Mucosa of descending colon (tissue), 3 donors: ENCODE results near the gene ACOT12. TPM values are rescaled to one million over a fixed set of nuclear protein-coding genes. Genes with fewer than 3 reads are reported as not detected.
A peak's percentile ranks its signal among the peaks of the same experiment; 100 is the strongest.

Experiments used
- ATAC-seq: fragments of 200-7000 bp; cut with Tn5 transposase; one replicate; pipeline ENCODE4 v1.9.1; 2020; ENCODE audit warnings: mild to moderate bottlenecking, moderate library complexity
- DNase-seq, 3 donors: peaks; one replicate each; pipeline ENCODE4 v3.0.0-alpha.2; 2020
- H3K36me3 ChIP-seq: fragments of 200-600 bp; one replicate; pipeline ENCODE4 v1.8.0; 2021; ENCODE audit warnings: low read depth, mild to moderate bottlenecking
- H3K4me1 ChIP-seq: fragments of 200-600 bp; one replicate; pipeline ENCODE4 v1.8.0; 2021; ENCODE audit warnings: low read depth, mild to moderate bottlenecking
- H3K4me3 ChIP-seq: fragments of 200-600 bp; one replicate; pipeline ENCODE4 v1.8.0; 2021; ENCODE audit warnings: mild to moderate bottlenecking
- H3K9me3 ChIP-seq: fragments of 200-600 bp; one replicate; pipeline ENCODE4 v1.8.0; 2021; ENCODE audit warnings: mild to moderate bottlenecking
- intact Hi-C, 2 donors: fragments of 100-400 bp; cut with DNase I in 1 of 2; cut with micrococcal nuclease in 1 of 2; formaldehyde crosslinking; loops; one replicate each; pipeline versions ENCODE4 v1.11.0 to v1.11.1; 2022; cut with DNase I, micrococcal nuclease
- total RNA-seq, 3 donors: library from RNA; stranded (reverse); fragmentation: NEBNext Ultra II Directional in 2 of 3; extraction: Animal tissue kit (Norgen Biotek cat#: 25700) in 2 of 3; gene quantifications; one replicate each; pipeline versions ENCODE4 v1.2.1 to v1.2.4, GENCODE V29; 2021 to 2023
- TF ChIP-seq, protein P1 (sequence below): fragments of 200-600 bp; IDR thresholded peaks from one replicate; pipeline ENCODE4 v1.8.0; 2022; ENCODE audit warnings: antibody characterized with exemption, mild to moderate bottlenecking
- donor health status: DM: no; HTN: no; CAD: no; lungs with moderate emphysema.
- donor health status: DM: no; HTN: no; CAD: no.
- donor health status: DM: no; HTN: yes; CAD: no.

The ACOT12 gene
- total RNA-seq, 3 donors from 2014 or later: not detected

DNA sequence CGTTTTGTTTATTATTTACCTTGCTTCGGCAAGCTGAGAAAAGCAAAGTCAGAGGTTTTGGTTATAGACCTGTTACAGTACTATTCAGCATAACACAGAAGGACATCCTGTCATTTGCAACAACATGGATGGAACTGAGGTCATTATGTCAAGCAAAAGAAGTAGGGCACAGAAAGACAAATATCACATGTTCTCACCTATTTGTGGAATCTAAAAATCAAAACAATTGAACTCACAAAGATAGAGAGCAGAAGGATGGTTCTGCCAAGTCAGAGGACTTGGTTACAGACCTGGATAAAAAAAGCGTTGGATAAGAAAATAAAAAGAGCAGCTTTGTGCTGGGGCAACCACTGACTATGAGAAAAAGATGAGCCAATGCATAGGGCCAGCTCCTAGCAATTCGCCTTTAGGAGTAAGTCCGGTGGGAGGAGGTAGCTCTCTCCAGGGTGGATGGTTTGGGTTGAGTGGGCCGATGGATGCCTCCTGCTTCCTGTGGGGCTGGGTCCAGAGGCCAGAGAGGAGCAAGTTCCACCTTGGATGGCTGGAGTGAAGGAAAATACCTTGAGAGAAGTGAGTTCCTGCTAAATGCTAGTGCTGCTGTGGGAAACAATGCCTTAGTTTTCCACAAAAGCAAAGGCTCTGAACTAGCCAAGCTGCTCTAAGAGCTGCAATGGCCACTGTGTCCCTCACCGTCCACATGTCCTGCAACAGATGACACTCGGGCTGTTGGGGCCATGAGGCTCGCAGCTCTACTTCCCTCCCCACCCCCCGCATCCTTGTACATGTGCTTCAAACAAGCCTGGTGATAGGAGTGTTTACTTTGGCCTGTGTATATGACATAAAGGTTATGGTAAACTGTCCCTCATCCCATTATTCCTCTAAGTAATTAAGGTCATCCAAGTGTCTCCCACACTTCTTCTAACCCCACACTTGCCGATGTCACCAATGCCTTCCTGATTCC lies 38.4 kb downstream of the ACOT12 start:
- Histone ChIP-seq H3K36me3 (no peaks in the 10 kb centered on the region), H3K9me3 (no peaks in the 10 kb centered on the region), H3K4me1 (peaks cover 2% of the 10 kb centered on the region), H3K4me3 (no peak overlapping the region)
- intact Hi-C loops: no loop called here
- ATAC-seq: no peak
- no peak for DNase-seq
- TF ChIP-seq, protein P1, sequence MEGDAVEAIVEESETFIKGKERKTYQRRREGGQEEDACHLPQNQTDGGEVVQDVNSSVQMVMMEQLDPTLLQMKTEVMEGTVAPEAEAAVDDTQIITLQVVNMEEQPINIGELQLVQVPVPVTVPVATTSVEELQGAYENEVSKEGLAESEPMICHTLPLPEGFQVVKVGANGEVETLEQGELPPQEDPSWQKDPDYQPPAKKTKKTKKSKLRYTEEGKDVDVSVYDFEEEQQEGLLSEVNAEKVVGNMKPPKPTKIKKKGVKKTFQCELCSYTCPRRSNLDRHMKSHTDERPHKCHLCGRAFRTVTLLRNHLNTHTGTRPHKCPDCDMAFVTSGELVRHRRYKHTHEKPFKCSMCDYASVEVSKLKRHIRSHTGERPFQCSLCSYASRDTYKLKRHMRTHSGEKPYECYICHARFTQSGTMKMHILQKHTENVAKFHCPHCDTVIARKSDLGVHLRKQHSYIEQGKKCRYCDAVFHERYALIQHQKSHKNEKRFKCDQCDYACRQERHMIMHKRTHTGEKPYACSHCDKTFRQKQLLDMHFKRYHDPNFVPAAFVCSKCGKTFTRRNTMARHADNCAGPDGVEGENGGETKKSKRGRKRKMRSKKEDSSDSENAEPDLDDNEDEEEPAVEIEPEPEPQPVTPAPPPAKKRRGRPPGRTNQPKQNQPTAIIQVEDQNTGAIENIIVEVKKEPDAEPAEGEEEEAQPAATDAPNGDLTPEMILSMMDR: no peak

DNA sequence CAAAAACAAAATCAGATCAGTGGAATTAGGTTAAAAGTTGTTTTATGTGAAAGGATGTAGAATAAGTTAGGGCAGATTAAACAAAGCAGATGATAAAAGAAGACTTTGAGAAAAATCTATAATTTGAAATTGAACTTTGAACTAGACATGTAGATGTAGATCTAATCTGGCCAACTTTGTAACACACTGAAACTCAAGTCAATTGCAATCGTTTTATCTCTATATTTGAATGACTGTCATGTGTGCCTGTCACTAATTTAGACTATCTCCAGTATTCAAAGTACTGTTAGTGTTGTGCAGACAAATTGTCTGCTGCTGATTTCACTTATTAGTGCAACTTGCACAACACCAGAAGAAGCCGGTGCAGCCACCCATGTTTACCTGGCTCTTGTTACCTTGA lies 39.8 kb downstream of the ACOT12 start:
- TF ChIP-seq, protein P1: no peak
- DNase-seq: no peak
- Histone ChIP-seq H3K4me3 (no peak overlapping the region), H3K9me3 (no peaks in the 10 kb centered on the region), H3K4me1 (no peaks in the 10 kb centered on the region), H3K36me3 (no peaks in the 10 kb centered on the region)
- no peak for ATAC-seq
- intact Hi-C loops: no loop called here

DNA sequence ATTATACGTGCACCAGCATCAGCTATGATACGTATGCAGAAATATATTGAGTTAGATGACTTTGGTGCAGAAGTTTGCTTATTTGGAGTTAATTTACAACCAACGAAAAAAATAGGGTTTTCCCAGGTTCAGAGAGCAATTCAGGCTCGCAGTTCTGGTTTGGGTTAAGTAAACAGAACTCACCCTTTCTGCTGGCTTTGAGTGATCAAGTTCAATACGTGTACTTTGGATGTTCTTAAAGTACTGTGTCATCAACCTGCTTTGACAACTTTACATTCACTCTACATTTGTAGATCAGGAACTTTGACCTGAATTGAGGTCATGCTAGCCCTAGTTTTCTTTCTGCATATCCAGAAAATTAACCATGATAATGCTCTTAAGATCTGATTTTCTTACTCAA lies 40.7 kb downstream of the ACOT12 start:
- no peaks in the 10 kb centered on the region for H3K4me1 ChIP-seq
- DNase-seq (peak in 1 of 3 donors; percentile 10), ATAC-seq (peak; percentile 89)
- TF ChIP-seq, protein P1: no peak
- H3K36me3 ChIP-seq: no peaks in the 10 kb centered on the region
- intact Hi-C loops: no loop called here
- H3K9me3 ChIP-seq: no peaks in the 10 kb centered on the region
- no peak overlapping the region for H3K4me3 ChIP-seq

DNA sequence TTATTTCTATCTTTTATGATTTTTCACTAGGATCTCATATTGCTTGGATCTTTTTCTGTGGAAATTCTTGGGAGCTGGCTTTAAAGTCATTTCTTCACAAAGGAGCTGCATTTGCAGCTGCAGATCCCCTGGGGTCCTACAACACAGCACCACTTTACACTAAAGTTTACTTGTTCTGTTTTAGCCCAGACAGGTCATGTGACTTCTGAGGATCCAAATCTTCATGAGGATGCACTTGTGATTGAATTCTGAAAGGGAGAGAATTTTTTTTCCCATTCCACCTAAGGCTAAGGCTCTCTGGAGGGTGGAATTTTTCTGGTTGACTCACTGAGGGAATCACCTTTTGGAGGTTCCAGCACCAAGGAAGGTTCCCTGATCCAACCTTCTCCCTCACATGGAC lies 43.4 kb downstream of the ACOT12 start:
- Histone ChIP-seq H3K36me3 (no peaks in the 10 kb centered on the region), H3K4me1 (no peaks in the 10 kb centered on the region), H3K9me3 (no peaks in the 10 kb centered on the region), H3K4me3 (no peak overlapping the region)
- ATAC-seq: no peak
- intact Hi-C loops: no loop called here
- TF ChIP-seq, protein P1: no peak
- DNase-seq: no peak

DNA sequence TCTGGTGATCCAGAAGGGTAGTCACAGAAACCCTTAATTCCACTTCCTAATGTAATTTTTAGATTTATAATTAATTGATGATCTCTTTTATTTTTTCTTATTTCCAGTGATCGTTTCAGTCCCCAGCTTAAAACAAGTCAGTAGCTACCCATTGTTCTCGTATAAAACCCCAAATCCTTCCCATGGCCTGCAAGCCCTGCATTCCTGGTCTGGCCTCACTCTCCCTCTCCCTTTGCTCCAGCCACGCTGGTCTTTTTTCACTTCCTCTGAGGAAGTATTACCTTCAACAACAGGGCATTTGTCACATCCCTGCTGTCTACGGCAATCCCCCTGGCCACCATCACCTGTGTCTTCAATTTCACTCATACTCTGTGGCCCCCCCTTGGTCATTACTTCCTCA lies 44.8 kb downstream of the ACOT12 start:
- intact Hi-C loops: no loop called here
- TF ChIP-seq, protein P1: no peak
- Histone ChIP-seq H3K9me3 (no peaks in the 10 kb centered on the region), H3K4me1 (no peaks in the 10 kb centered on the region), H3K4me3 (no peak overlapping the region), H3K36me3 (no peaks in the 10 kb centered on the region)
- ATAC-seq: no peak
- no peak for DNase-seq
